ENCODE data around the gene FAM3C.

The FAM3C gene

GRCh38 chr7:121388950-121389349, 7.2 kb downstream of the FAM3C start:
- H3K79me2 ChIP-seq (ENCODE audit: insufficient read depth, low read length) = peaks cover 97% of the 10 kb centered on the region
- peaks cover 89% of the 10 kb centered on the region for H3K4me1 ChIP-seq (ENCODE audit: insufficient read depth, low read length, severe bottlenecking)
- H3K4me2 ChIP-seq (ENCODE audit: low read length) = peak overlapping the region; percentile 1; the same call in 1 of the 2 replicates
- peaks cover 14% of the 10 kb centered on the region for H3K36me3 ChIP-seq (ENCODE audit: insufficient read depth, low read length)
- H3K9me3 ChIP-seq (ENCODE audit: low read length) = no peaks in the 10 kb centered on the region
- H4K20me1 ChIP-seq (ENCODE audit: insufficient read depth, low read length) = no peaks in the 10 kb centered on the region
- H3K4me3 ChIP-seq (ENCODE audit: low read depth, low read length, poor library complexity, severe bottlenecking) = no peak overlapping the region
- H3K9me2 ChIP-seq (ENCODE audit: low read depth, low read length) = no peaks in the 10 kb centered on the region
- TF ChIP-seq CTCF (IDR thresholded peaks at IDR 0.05; ENCODE audit: low read length) = no peak
- TF ChIP-seq EZH2 (IDR thresholded peaks at IDR 0.05; ENCODE audit: borderline replicate concordance, low read length) = no peak
- peak overlapping the region; percentile 40 for H3K27ac ChIP-seq (ENCODE audit: low read depth, low read length, poor library complexity, severe bottlenecking)
- no peaks in the 10 kb centered on the region for H3K27me3 ChIP-seq (ENCODE audit: insufficient read depth, low read length)
- no peak overlapping the region for H3K9ac ChIP-seq (ENCODE audit: low read length)
- H3F3A ChIP-seq (ENCODE audit: insufficient read depth, low read length) = peaks cover 4% of the 10 kb centered on the region; the same call in 1 of the 2 replicates
- H2AFZ ChIP-seq (ENCODE audit: low read length) = no peak overlapping the region

- Histone ChIP-seq H2AFZ (ENCODE audit: low read length) (no peak overlapping the region), H3K9me3 (ENCODE audit: low read length) (no peaks in the 10 kb centered on the region), H3K36me3 (ENCODE audit: insufficient read depth, low read length) (peaks cover 11% of the 10 kb centered on the region; the same call in 1 of the 2 replicates), H3K4me2 (ENCODE audit: low read length) (peak overlapping the region; percentile 37), H3K79me2 (ENCODE audit: insufficient read depth, low read length) (peaks cover 79% of the 10 kb centered on the region), H4K20me1 (ENCODE audit: insufficient read depth, low read length) (no peaks in the 10 kb centered on the region), H3K9ac (ENCODE audit: low read length) (peak overlapping the region; percentile 2; the same call in 1 of the 2 replicates), H3K4me1 (ENCODE audit: insufficient read depth, low read length, severe bottlenecking) (peaks cover 99% of the 10 kb centered on the region), H3K27ac (ENCODE audit: low read depth, low read length, poor library complexity, severe bottlenecking) (peak overlapping the region; percentile 77), H3F3A (ENCODE audit: insufficient read depth, low read length) (no peaks in the 10 kb centered on the region), H3K27me3 (ENCODE audit: insufficient read depth, low read length) (no peaks in the 10 kb centered on the region), H3K4me3 (ENCODE audit: low read depth, low read length, poor library complexity, severe bottlenecking) (peak overlapping the region; percentile 5), H3K9me2 (ENCODE audit: low read depth, low read length) (no peaks in the 10 kb centered on the region)
- TF ChIP-seq CTCF (IDR thresholded peaks at IDR 0.05; ENCODE audit: low read length) (0 out of 2 replicates have a peak, but pooled peaks have one; percentile 5), EZH2 (IDR thresholded peaks at IDR 0.05; ENCODE audit: borderline replicate concordance, low read length) (no peak)
Observed at GRCh38 chr7:121385800-121386179, 10.3 kb downstream of the FAM3C start.

GRCh38 chr7:121385056-121385799, 10.9 kb downstream of the FAM3C start:
- Histone ChIP-seq H3K4me2 (ENCODE audit: low read length) (peak overlapping the region; percentile 37), H3K36me3 (ENCODE audit: insufficient read depth, low read length) (peaks cover 15% of the 10 kb centered on the region; the same call in 1 of the 2 replicates), H3K27ac (ENCODE audit: low read depth, low read length, poor library complexity, severe bottlenecking) (peak overlapping the region; percentile 77), H3K9ac (ENCODE audit: low read length) (peak overlapping the region; percentile 2; the same call in 1 of the 2 replicates), H3K27me3 (ENCODE audit: insufficient read depth, low read length) (no peaks in the 10 kb centered on the region), H3K4me3 (ENCODE audit: low read depth, low read length, poor library complexity, severe bottlenecking) (peak overlapping the region; percentile 5), H3K4me1 (ENCODE audit: insufficient read depth, low read length, severe bottlenecking) (peaks cover 97% of the 10 kb centered on the region), H3K79me2 (ENCODE audit: insufficient read depth, low read length) (peaks cover 75% of the 10 kb centered on the region), H2AFZ (ENCODE audit: low read length) (no peak overlapping the region), H3K9me3 (ENCODE audit: low read length) (no peaks in the 10 kb centered on the region), H3F3A (ENCODE audit: insufficient read depth, low read length) (no peaks in the 10 kb centered on the region), H4K20me1 (ENCODE audit: insufficient read depth, low read length) (no peaks in the 10 kb centered on the region), H3K9me2 (ENCODE audit: low read depth, low read length) (no peaks in the 10 kb centered on the region)
- TF ChIP-seq EZH2 (IDR thresholded peaks at IDR 0.05; ENCODE audit: borderline replicate concordance, low read length) (no peak), CTCF (IDR thresholded peaks at IDR 0.05; ENCODE audit: low read length) (no peak)

Measured in OCI-LY1 (cell line).